OCI-LY3 (cell line): Measurements from ENCODE around the gene PCGF6.

ENCODE experiments used
- H2AFZ ChIP-seq: fragments of 200-600, 300-600 bp; shearing (Covaris generic); 2 replicates; pipeline ENCODE4 v1.6.0; 2014; ENCODE audit warnings: antibody characterized with exemption, low read depth, low read length
- H3K27ac ChIP-seq: fragments of 200-600, 300-600 bp; sonication (generic); 2 replicates; pipeline ENCODE4 v1.5.1; 2014; ENCODE audit warnings: mild to moderate bottlenecking, low read length, moderate library complexity, mixed read lengths
- H3K27me3 ChIP-seq: fragments of 200-600, 300-600 bp; sonication (generic); 2 replicates; pipeline ENCODE4 v1.6.1; 2014; ENCODE audit warnings: low read depth, low read length, mixed read lengths
- H3K36me3 ChIP-seq: fragments of 200-600, 300-600 bp; sonication (generic); replicated peaks from 2 replicates; pipeline ENCODE3; 2014; ENCODE audit warnings: low read depth, low read length, mixed read lengths
- H3K4me1 ChIP-seq: fragments of 300-600, 200-600 bp; sonication (generic); 2 replicates; pipeline ENCODE4 v1.6.1; 2014; ENCODE audit warnings: low read length, mixed read lengths
- H3K4me2 ChIP-seq: fragments of 200-600, 300-600 bp; sonication (generic); 2 replicates; pipeline ENCODE4 v1.6.1; 2014; ENCODE audit warnings: low read length, mixed read lengths
- H3K4me3 ChIP-seq: fragments of 300-600, 200-600 bp; sonication (generic); 2 replicates; pipeline ENCODE4 v1.5.1; 2014; ENCODE audit warnings: antibody characterized with exemption, mild to moderate bottlenecking, low read length, moderate library complexity
- H3K79me2 ChIP-seq: fragments of 300-600, 200-600 bp; shearing (Covaris generic); 2 replicates; pipeline ENCODE4 v1.6.1; 2014; ENCODE audit warnings: mild to moderate bottlenecking, low read length, mixed read lengths
- H3K9ac ChIP-seq: fragments of 300-600, 200-600 bp; shearing (Covaris generic); 2 replicates; pipeline ENCODE4 v1.6.0; 2014; ENCODE audit warnings: mild to moderate bottlenecking, low read length, moderate library complexity
- H3K9me3 ChIP-seq: fragments of 200-600, 300-600 bp; shearing (Covaris generic); 2 replicates; pipeline ENCODE4 v1.6.1; 2014; ENCODE audit warnings: low read length, mixed read lengths; ENCODE audit not compliant: insufficient read depth
- H4K20me1 ChIP-seq: fragments of 200-600, 300-600 bp; sonication (generic); 2 replicates; pipeline ENCODE4 v1.6.1; 2016; ENCODE audit warnings: low read length, mixed read lengths; ENCODE audit not compliant: insufficient read depth
- EZH2phosphoT487 ChIP-seq: fragments of 200-600 bp; shearing (Covaris generic); IDR thresholded peaks from 2 replicates; pipeline ENCODE4 v1.6.1; 2018; ENCODE audit warnings: antibody characterized with exemption, mixed run types, low read depth
- TF ChIP-seq, protein P1 (sequence below): fragments of 200-600, 300-600 bp; sonication (generic); IDR thresholded peaks from 2 replicates; pipeline ENCODE4 v1.5.1; 2014; ENCODE audit warnings: antibody characterized with exemption, low read length, low read depth

PCGF6 gene

DNA sequence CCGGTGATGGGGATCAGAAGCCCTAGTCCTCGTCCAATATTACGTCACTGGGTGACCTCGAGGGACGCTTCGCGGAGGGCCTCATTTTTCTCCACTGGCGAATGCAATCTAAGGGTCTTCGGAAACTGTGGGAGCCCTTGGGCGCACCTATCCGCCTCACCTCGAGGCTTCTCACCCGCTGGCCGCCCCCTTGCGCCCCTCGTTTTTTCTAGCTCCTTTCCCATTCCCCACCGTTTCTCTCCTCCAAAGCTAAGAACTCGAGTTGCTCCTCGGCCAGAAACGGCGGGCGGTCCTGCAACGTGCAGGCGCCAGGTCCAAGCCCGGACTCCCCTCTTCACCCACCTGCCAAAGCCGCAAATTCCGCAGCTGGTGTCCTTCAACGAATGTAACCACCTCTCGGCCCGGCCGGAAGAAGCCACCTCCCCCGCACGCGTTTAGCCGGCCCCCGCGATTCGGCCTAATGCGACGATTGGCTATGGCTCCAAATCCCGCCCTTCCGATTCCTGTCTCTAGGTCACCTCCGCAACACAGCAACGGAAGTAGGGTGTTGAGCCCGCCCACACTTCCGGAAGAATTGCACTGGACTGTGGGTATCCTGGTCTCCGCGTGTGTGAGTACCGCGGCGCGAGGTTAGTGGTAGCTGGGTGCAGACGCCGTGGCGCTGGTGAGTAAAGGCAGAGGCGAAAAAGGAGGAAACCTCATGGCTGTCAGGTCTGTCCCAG lies 45.3 kb upstream of the PCGF6 start, which contains the start of the genes ATP5MK and PDCD11:
TSS of gene ATP5MK (minus strand) at position 409 of the 722 bp plus-strand sequence. CDS start 4,018 bp downstream, outside the sequence.
TSS of gene PDCD11 (plus strand) at position 560 of the 722 bp plus-strand sequence. CDS start 1,801 bp downstream, outside the sequence.
- Histone ChIP-seq H3K4me2 (peak within 1 kb of the TSS; percentile 88), H2AFZ (peak within 1 kb of the TSS; percentile 51; the same call in 1 of the 2 replicates), H3K27ac (peak within 1 kb of the TSS; percentile 37), H3K9ac (peak within 1 kb of the TSS; percentile 79), H3K4me3 (peak within 1 kb of the TSS; percentile 99), H4K20me1 (no peaks in the 10 kb centered on the region), H3K4me1 (peaks cover 14% of the 10 kb centered on the region), H3K79me2 (peaks cover 66% of the 10 kb centered on the region), H3K36me3 (peaks cover 13% of the 10 kb centered on the region), H3K27me3 (no peaks in the 10 kb centered on the region), H3K9me3 (no peaks in the 10 kb centered on the region)
- no peak for TF ChIP-seq EZH2phosphoT487
- TF ChIP-seq, protein P1, sequence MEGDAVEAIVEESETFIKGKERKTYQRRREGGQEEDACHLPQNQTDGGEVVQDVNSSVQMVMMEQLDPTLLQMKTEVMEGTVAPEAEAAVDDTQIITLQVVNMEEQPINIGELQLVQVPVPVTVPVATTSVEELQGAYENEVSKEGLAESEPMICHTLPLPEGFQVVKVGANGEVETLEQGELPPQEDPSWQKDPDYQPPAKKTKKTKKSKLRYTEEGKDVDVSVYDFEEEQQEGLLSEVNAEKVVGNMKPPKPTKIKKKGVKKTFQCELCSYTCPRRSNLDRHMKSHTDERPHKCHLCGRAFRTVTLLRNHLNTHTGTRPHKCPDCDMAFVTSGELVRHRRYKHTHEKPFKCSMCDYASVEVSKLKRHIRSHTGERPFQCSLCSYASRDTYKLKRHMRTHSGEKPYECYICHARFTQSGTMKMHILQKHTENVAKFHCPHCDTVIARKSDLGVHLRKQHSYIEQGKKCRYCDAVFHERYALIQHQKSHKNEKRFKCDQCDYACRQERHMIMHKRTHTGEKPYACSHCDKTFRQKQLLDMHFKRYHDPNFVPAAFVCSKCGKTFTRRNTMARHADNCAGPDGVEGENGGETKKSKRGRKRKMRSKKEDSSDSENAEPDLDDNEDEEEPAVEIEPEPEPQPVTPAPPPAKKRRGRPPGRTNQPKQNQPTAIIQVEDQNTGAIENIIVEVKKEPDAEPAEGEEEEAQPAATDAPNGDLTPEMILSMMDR, result no peak

DNA sequence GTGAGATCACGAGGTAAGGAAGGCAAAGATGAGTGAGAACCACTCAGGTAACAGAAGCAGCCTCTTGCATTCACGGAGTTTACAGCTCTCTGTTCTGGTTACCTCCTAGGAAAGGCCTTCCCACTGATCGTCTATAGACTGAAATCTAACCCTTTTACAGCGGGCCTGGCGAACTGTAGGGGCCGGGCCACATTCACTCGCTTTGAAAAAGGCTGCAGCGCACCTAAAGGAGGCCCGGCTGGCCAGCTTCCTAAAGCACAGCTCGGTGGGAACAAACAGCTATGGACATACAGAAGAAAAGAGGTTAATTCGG lies 44.8 kb upstream of the PCGF6 start:
- H3K27ac ChIP-seq, result peak overlapping the region; percentile 37

GRCh38 chr10:103394180-103394579 lies 43.2 kb upstream of the PCGF6 start:
- Histone ChIP-seq H3K79me2 (peaks cover 62% of the 10 kb centered on the region), H3K36me3 (peaks cover 10% of the 10 kb centered on the region), H3K4me1 (peaks cover 14% of the 10 kb centered on the region), H4K20me1 (no peaks in the 10 kb centered on the region), H3K27me3 (no peaks in the 10 kb centered on the region), H3K4me2 (no peak overlapping the region), H3K4me3 (no peak overlapping the region), H3K9ac (no peak overlapping the region), H3K9me3 (no peaks in the 10 kb centered on the region), H3K27ac (no peak overlapping the region), H2AFZ (no peak overlapping the region)
- TF ChIP-seq EZH2phosphoT487, result no peak
- TF ChIP-seq, protein P1, result no peak

More for the DNA sequence above, 44.8 kb upstream of the PCGF6 start:
- Histone ChIP-seq H3K9me3 (no peaks in the 10 kb centered on the region), H3K4me2 (peak overlapping the region; percentile 86), H3K9ac (peak overlapping the region; percentile 79), H2AFZ (no peak overlapping the region), H4K20me1 (no peaks in the 10 kb centered on the region), H3K4me1 (peaks cover 14% of the 10 kb centered on the region), H3K79me2 (peaks cover 66% of the 10 kb centered on the region), H3K27me3 (no peaks in the 10 kb centered on the region), H3K36me3 (peaks cover 13% of the 10 kb centered on the region), H3K4me3 (peak overlapping the region; percentile 99)
- TF ChIP-seq EZH2phosphoT487, result no peak
- TF ChIP-seq, protein P1, result no peak

DNA sequence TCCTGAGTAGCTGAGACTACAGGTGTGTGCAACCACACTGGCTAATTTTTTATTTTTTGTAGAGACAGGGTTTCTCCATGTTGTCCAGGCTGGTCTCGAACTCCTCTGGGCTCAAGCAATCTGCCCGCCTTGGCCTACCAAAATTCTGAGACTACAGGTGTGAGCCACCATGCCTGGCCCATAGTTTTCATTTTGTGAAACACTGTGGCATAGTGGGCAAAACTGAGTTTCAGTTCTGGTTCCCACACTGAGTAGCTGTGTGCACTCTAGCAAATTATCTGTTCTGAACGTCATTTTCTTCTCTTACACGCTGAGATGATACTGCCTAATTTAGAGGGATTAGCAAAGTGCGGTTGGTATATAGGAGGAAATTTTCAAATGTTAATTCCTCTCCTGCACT lies 31.8 kb upstream of the PCGF6 start:
- TF ChIP-seq, protein P1, result no peak
- no peak for TF ChIP-seq EZH2phosphoT487
- peaks cover 6% of the 10 kb centered on the region for H3K4me1 ChIP-seq
- H3K79me2 ChIP-seq, result no peaks in the 10 kb centered on the region
- H3K9me3 ChIP-seq, result no peaks in the 10 kb centered on the region
- peak overlapping the region; percentile 6; the same call in 1 of the 2 replicates for H3K27ac ChIP-seq
- no peak overlapping the region for H3K4me2 ChIP-seq
- no peak overlapping the region for H3K9ac ChIP-seq
- H3K4me3 ChIP-seq, result no peak overlapping the region
- no peaks in the 10 kb centered on the region for H3K27me3 ChIP-seq
- H2AFZ ChIP-seq, result no peak overlapping the region
- peaks cover 11% of the 10 kb centered on the region for H3K36me3 ChIP-seq
- H4K20me1 ChIP-seq, result no peaks in the 10 kb centered on the region
